Neuronal stem cell (in vitro differentiated cells): Measurements from ENCODE around the gene CEP350.

Source experiments
- DNase-seq: peaks from one replicate; pipeline ENCODE4 v3.0.0-alpha.2; 2013; ENCODE audit warnings: low spot score
- H2AFZ ChIP-seq: one replicate; pipeline ENCODE4 v1.6.1; 2013; ENCODE audit warnings: mild to moderate bottlenecking, low read length, inconsistent platforms
- H2AK5ac ChIP-seq: 2 replicates; pipeline ENCODE4 v1.6.1; 2013; ENCODE audit warnings: low read depth, mild to moderate bottlenecking, inconsistent platforms, low read length, moderate library complexity, mixed read lengths
- H2BK120ac ChIP-seq: 2 replicates; pipeline ENCODE4 v1.6.1; 2013; ENCODE audit warnings: low read depth, mild to moderate bottlenecking, inconsistent platforms, low read length, moderate library complexity, mixed read lengths
- H2BK12ac ChIP-seq: one replicate; pipeline ENCODE4 v1.6.1; 2013; ENCODE audit warnings: low read length, inconsistent platforms
- H2BK15ac ChIP-seq: 2 replicates; pipeline ENCODE4 v1.6.1; 2013; ENCODE audit warnings: mild to moderate bottlenecking, low read length, inconsistent platforms, mixed read lengths
- H2BK5ac ChIP-seq: one replicate; pipeline ENCODE4 v1.6.1; 2013; ENCODE audit warnings: inconsistent platforms, mild to moderate bottlenecking, low read length, moderate library complexity
- H3K14ac ChIP-seq: one replicate; pipeline ENCODE4 v1.6.1; 2013; ENCODE audit warnings: low read length, inconsistent platforms
- H3K18ac ChIP-seq: 2 replicates; pipeline ENCODE4 v1.6.1; 2013; ENCODE audit warnings: low read length, inconsistent platforms
- H3K23ac ChIP-seq: 2 replicates; pipeline ENCODE4 v1.6.1; 2013; ENCODE audit warnings: low read depth, mild to moderate bottlenecking, mixed read lengths, low read length, inconsistent platforms; ENCODE audit not compliant: poor library complexity
- H3K27ac ChIP-seq: replicated peaks from 3 replicates; pipeline ENCODE4 v1.5.1; 2013; ENCODE audit warnings: low read length, inconsistent platforms
- H3K27me3 ChIP-seq, 3 experiments: 2 replicates each; pipeline ENCODE4 v1.6.1; 2013; ENCODE audit warnings: low read length in 3 of 3, mild to moderate bottlenecking in 2 of 3, inconsistent platforms in 1 of 3, low read depth in 1 of 3, mixed read lengths in 1 of 3, moderate library complexity in 1 of 3; ENCODE audit not compliant: control insufficient read depth in 3 of 3, insufficient read depth in 3 of 3
- H3K36me3 ChIP-seq, 2 donors: replicated peaks in 1 of 2; 2 replicates each; pipeline ENCODE4 v1.6.1; 2013; ENCODE audit warnings: low read length in 2 of 2; ENCODE audit not compliant: control insufficient read depth in 2 of 2, insufficient read depth in 2 of 2
- H3K4ac ChIP-seq: 2 replicates; pipeline ENCODE4 v1.6.1; 2013; ENCODE audit warnings: inconsistent platforms, mild to moderate bottlenecking, low read length, moderate library complexity
- H3K4me1 ChIP-seq, 2 donors: 1 replicate in 1 of 2; 2 replicates in 1 of 2; pipeline ENCODE4 v1.6.1; 2013; ENCODE audit warnings: low read length in 2 of 2, low read depth in 1 of 2; ENCODE audit not compliant: control insufficient read depth in 2 of 2, insufficient read depth in 1 of 2
- H3K4me2 ChIP-seq: one replicate; pipeline ENCODE4 v1.6.1; 2013; ENCODE audit warnings: mild to moderate bottlenecking, low read length, inconsistent platforms; ENCODE audit not compliant: insufficient read depth, poor library complexity, severe bottlenecking
- H3K4me3 ChIP-seq, 2 donors: 2 replicates each; pipeline ENCODE4 v1.5.1; 2013; ENCODE audit warnings: low read length in 2 of 2, mild to moderate bottlenecking in 2 of 2, inconsistent platforms in 1 of 2, moderate library complexity in 1 of 2
- H3K79me1 ChIP-seq: one replicate; pipeline ENCODE4 v1.6.1; 2013; ENCODE audit warnings: low read depth, mild to moderate bottlenecking, inconsistent platforms, low read length, moderate library complexity
- H3K9ac ChIP-seq: one replicate; pipeline ENCODE4 v1.6.1; 2013; ENCODE audit warnings: mild to moderate bottlenecking, low read depth, low read length, inconsistent platforms; ENCODE audit not compliant: poor library complexity
- H3K9me3 ChIP-seq, 2 donors: replicated peaks in 1 of 2; 2 replicates each; pipeline versions ENCODE3 to v1.6.1; 2013; ENCODE audit warnings: low read length in 2 of 2, mild to moderate bottlenecking in 2 of 2, inconsistent platforms in 1 of 2, low read depth in 1 of 2, mixed read lengths in 1 of 2, moderate library complexity in 1 of 2; ENCODE audit not compliant: control insufficient read depth in 2 of 2, insufficient read depth in 1 of 2
- H4K8ac ChIP-seq: one replicate; pipeline ENCODE4 v1.6.1; 2013; ENCODE audit warnings: low read depth, mild to moderate bottlenecking, inconsistent platforms, low read length, moderate library complexity
- H4K91ac ChIP-seq: one replicate; pipeline ENCODE4 v1.6.1; 2013; ENCODE audit warnings: low read length, low read depth, mild to moderate bottlenecking, inconsistent platforms; ENCODE audit not compliant: poor library complexity
- WGBS, 2 donors: extraction: QIAGEN DNeasy Blood & Tissue Kit; methylation state at CpG; one replicate each; pipeline ENCODE4 v1.1.7; 2013; ENCODE audit warnings: missing lambda C conversion rate in 2 of 2, mixed read lengths in 1 of 2; ENCODE audit not compliant: insufficient read length in 2 of 2, insufficient replicate concordance in 1 of 2; ENCODE audit errors: extremely low coverage in 2 of 2; 5-methylcytosine and 5-hydroxymethylcytosine counted together

CEP350 gene

GRCh38 chr1:180103819-180104218 is 149.2 kb downstream of the CEP350 start:
- DNase-seq = no peak
- Histone ChIP-seq H3K4me1 (peaks cover 0 to 2% of the 10 kb centered on the region in 2 donors), H3K27ac (no peak overlapping the region), H3K79me1 (no peaks in the 10 kb centered on the region), H3K4ac (no peak overlapping the region), H3K23ac (no peak overlapping the region), H3K27me3 (no peaks in the 10 kb centered on the region), H2AK5ac (no peak overlapping the region), H4K91ac (no peak overlapping the region), H2BK12ac (no peak overlapping the region), H2BK5ac (no peak overlapping the region), H2AFZ (no peak overlapping the region), H2BK120ac (no peak overlapping the region), H3K9me3 (no peaks in the 10 kb centered on the region), H3K4me2 (no peak overlapping the region), H3K4me3 (no peak overlapping the region), H3K36me3 (peaks cover 5 to 88% of the 10 kb centered on the region in 2 donors), H3K14ac (no peak overlapping the region), H4K8ac (no peak overlapping the region), H3K18ac (no peak overlapping the region), H2BK15ac (no peak overlapping the region), H3K9ac (no peak overlapping the region)
- WGBS, 2 donors = no CpG with 5 or more reads among the region's 1 CpG

- Histone ChIP-seq H3K27ac (no peak overlapping the region), H3K36me3 (peaks cover 9 to 64% of the 10 kb centered on the region in 2 donors), H2AK5ac (no peak overlapping the region), H3K4ac (no peak overlapping the region), H3K9ac (no peak overlapping the region), H3K4me3 (no peak overlapping the region), H3K14ac (no peak overlapping the region), H2BK120ac (no peak overlapping the region), H2BK5ac (no peak overlapping the region), H3K79me1 (no peaks in the 10 kb centered on the region), H3K4me1 (no peaks in the 10 kb centered on the region), H3K9me3 (no peaks in the 10 kb centered on the region), H3K18ac (no peak overlapping the region), H2AFZ (no peak overlapping the region), H3K27me3 (no peaks in the 10 kb centered on the region), H4K8ac (no peak overlapping the region), H2BK12ac (no peak overlapping the region), H4K91ac (no peak overlapping the region), H2BK15ac (no peak overlapping the region), H3K23ac (no peak overlapping the region), H3K4me2 (no peak overlapping the region)
- DNase-seq = no peak
- WGBS, 2 donors = no CpG with 5 or more reads among the region's 2 CpGs
Observed at GRCh38 chr1:180112091-180112490, 157.5 kb downstream of the CEP350 start.

DNA sequence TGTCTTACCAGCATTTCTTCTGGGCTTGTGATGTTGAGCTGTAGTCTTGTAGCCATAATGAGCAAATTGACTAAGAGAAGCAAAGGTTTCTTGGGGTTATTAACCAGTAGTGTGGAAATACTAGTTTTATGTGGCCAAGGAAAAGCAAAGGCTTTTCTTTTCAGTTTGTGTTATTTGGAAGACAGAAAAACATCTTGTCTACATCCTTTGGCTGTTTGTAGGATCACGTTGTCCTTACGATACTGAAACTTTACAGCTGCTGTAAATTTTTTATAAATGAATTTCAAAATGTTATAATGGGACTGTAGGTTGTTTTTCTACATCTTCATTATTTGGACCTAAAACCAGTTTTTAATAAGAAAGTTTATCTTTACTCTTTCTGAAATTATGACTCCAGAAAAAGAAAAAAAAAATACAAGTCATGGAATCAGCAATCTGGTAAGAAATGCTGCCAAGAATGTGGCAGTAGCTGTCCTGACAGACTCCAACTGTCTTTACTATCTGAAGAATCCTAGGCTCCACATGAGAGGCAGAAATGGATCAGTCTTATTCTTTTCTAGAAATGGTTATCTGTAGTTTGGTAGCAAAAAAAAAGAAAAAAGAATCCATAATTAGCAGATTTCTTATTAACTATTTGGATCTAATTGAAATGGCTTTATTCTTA is 158.5 kb downstream of the CEP350 start:
- no peak for DNase-seq
- no peak overlapping the region for H2BK12ac ChIP-seq
- H3K27ac ChIP-seq = no peak overlapping the region
- no peak overlapping the region for H3K23ac ChIP-seq
- no peak overlapping the region for H3K4ac ChIP-seq
- H2BK5ac ChIP-seq = no peak overlapping the region
- H3K4me3 ChIP-seq = no peak overlapping the region
- H3K9ac ChIP-seq = no peak overlapping the region
- no peak overlapping the region for H3K14ac ChIP-seq
- no peak overlapping the region for H4K91ac ChIP-seq
- H3K4me2 ChIP-seq = no peak overlapping the region
- no peaks in the 10 kb centered on the region for H3K27me3 ChIP-seq
- H2AFZ ChIP-seq = no peak overlapping the region
- no peak overlapping the region for H2AK5ac ChIP-seq
- no peaks in the 10 kb centered on the region for H3K79me1 ChIP-seq
- H3K36me3 ChIP-seq = peaks cover 9 to 56% of the 10 kb centered on the region in 2 donors
- no CpG with 5 or more reads among the region's 2 CpGs for WGBS, 2 donors
- no peak overlapping the region for H2BK15ac ChIP-seq
- no peak overlapping the region for H2BK120ac ChIP-seq
- H3K18ac ChIP-seq = no peak overlapping the region
- no peak overlapping the region for H4K8ac ChIP-seq
- no peaks in the 10 kb centered on the region for H3K4me1 ChIP-seq
- H3K9me3 ChIP-seq = no peaks in the 10 kb centered on the region

- no peak overlapping the region for H3K4ac ChIP-seq
- H3K36me3 ChIP-seq = peaks cover 9 to 43% of the 10 kb centered on the region in 2 donors
- H2BK15ac ChIP-seq = no peak overlapping the region
- H2AFZ ChIP-seq = no peak overlapping the region
- no peaks in the 10 kb centered on the region for H3K27me3 ChIP-seq
- H3K14ac ChIP-seq = no peak overlapping the region
- no peak overlapping the region for H3K27ac ChIP-seq
- H3K4me3 ChIP-seq = no peak overlapping the region
- H3K23ac ChIP-seq = no peak overlapping the region
- H4K91ac ChIP-seq = no peak overlapping the region
- no peak overlapping the region for H3K4me2 ChIP-seq
- H3K4me1 ChIP-seq = no peaks in the 10 kb centered on the region
- no peak overlapping the region for H2BK120ac ChIP-seq
- no peaks in the 10 kb centered on the region for H3K9me3 ChIP-seq
- no peak overlapping the region for H2BK5ac ChIP-seq
- DNase-seq = no peak
- no peak overlapping the region for H2BK12ac ChIP-seq
- no peaks in the 10 kb centered on the region for H3K79me1 ChIP-seq
- no peak overlapping the region for H2AK5ac ChIP-seq
- no peak overlapping the region for H4K8ac ChIP-seq
- no peak overlapping the region for H3K9ac ChIP-seq
- WGBS, 2 donors = no CpG with 5 or more reads among the region's 4 CpGs
- H3K18ac ChIP-seq = no peak overlapping the region
Observed at GRCh38 chr1:180114396-180114945, 159.9 kb downstream of the CEP350 start.
